Testis (tissue), 3 donors: Measurements from ENCODE around the gene CBLN3. TPM values are rescaled to one million over a fixed set of nuclear protein-coding genes. Genes with fewer than 3 reads are reported as not detected.

Experiments
- DNase-seq: peaks from one replicate; pipeline ENCODE4 v3.0.0-alpha.2; 2019
- H3K27ac ChIP-seq, 2 donors: fragments of 200-600 bp; sonication (generic); one replicate each; pipeline ENCODE4 v1.5.1; 2019
- H3K27me3 ChIP-seq: fragments of 200-600 bp; sonication (generic); one replicate; pipeline ENCODE4 v1.5.1; 2019
- H3K36me3 ChIP-seq: fragments of 200-600 bp; sonication (generic); one replicate; pipeline ENCODE4 v1.5.1; 2017; ENCODE audit warnings: low read depth; ENCODE audit errors: missing control alignments
- H3K4me1 ChIP-seq: fragments of 200-600 bp; sonication (generic); one replicate; pipeline ENCODE4 v1.5.1; 2019
- H3K4me3 ChIP-seq, 2 donors: fragments of 200-600 bp; sonication (generic); one replicate each; pipeline ENCODE4 v1.5.1; 2017 to 2019
- H3K9me3 ChIP-seq: fragments of 200-600 bp; sonication (generic); one replicate; pipeline ENCODE4 v1.5.1; 2017
- POLR2A ChIP-seq: fragments of 450-650 bp; IDR thresholded peaks from one replicate; pipeline ENCODE4 v1.6.1; 2017; ENCODE audit warnings: antibody characterized with exemption, mild to moderate bottlenecking, moderate library complexity
- WGBS, 2 donors: methylation state at CpG; one replicate each; pipeline ENCODE4 v1.1.5; 2018; 5-methylcytosine and 5-hydroxymethylcytosine counted together
- intact Hi-C: fragments of 100-400 bp; cut with DNase I; formaldehyde crosslinking; loops from one replicate; pipeline ENCODE4 v1.15.1; 2023; ENCODE audit warnings: low total_unique reads
- polyA plus RNA-seq: library from polyadenylated mRNA; stranded (reverse); fragments of 350-450 nt; fragmentation: Illumina TruSeq; extraction: RNeasy Lipid Tissue Mini Kit (QIAGEN cat#74804); gene quantifications from one replicate; pipeline ENCODE4 v1.2.3, GENCODE V29; 2014; ENCODE audit warnings: low read depth, low replicate concordance; ENCODE audit not compliant: insufficient read depth
- total RNA-seq, 2 donors: library from RNA; depleted of rRNA; stranded (reverse); fragments of >200 nt; gene quantifications; one replicate each; pipeline ENCODE4 v1.2.3, GENCODE V29; 2016
- TF ChIP-seq, protein P1 (sequence below), 3 experiments: fragments of 450-650 bp in 2 of 3; fragments of 200-600 bp in 1 of 3; sonication (generic) in 1 of 3; IDR thresholded peaks; one replicate each; pipeline ENCODE4 v1.5.1; 2016 to 2019; ENCODE audit warnings: antibody characterized with exemption in 3 of 3, mild to moderate bottlenecking in 2 of 3, moderate library complexity in 1 of 3

CBLN3 gene
- total and polyA plus RNA-seq, 3 donors from 2014 or later, result 9.0 to 17.0 (median 13.5) TPM

DNA sequence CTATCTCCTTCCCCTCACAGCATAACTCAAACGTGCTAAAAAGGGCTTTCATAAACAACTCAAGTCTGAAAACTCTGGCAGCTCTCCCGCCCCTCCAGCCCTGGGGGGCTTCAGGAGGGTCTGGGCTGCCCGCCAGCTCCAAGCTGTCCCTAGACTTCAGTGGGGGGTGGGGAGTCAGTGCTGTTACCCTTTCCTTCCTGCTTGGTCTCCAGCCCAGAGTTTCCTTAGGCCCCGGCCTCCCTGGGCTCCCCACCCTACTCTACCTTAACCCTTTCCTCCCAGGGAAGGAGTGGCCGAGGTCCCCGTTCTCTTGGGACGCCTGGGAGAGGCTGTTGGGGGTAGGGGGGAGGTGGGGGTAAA is 31.2 kb downstream of the CBLN3 start:
- TF ChIP-seq POLR2A, result no peak
- TF ChIP-seq, protein P1, sequence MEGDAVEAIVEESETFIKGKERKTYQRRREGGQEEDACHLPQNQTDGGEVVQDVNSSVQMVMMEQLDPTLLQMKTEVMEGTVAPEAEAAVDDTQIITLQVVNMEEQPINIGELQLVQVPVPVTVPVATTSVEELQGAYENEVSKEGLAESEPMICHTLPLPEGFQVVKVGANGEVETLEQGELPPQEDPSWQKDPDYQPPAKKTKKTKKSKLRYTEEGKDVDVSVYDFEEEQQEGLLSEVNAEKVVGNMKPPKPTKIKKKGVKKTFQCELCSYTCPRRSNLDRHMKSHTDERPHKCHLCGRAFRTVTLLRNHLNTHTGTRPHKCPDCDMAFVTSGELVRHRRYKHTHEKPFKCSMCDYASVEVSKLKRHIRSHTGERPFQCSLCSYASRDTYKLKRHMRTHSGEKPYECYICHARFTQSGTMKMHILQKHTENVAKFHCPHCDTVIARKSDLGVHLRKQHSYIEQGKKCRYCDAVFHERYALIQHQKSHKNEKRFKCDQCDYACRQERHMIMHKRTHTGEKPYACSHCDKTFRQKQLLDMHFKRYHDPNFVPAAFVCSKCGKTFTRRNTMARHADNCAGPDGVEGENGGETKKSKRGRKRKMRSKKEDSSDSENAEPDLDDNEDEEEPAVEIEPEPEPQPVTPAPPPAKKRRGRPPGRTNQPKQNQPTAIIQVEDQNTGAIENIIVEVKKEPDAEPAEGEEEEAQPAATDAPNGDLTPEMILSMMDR (IDR thresholded peaks at IDR 0.05), result no peak
- no peaks in the 10 kb centered on the region for H3K9me3 ChIP-seq
- H3K36me3 ChIP-seq, result no peaks in the 10 kb centered on the region
- no peaks in the 10 kb centered on the region for H3K27me3 ChIP-seq
- peak overlapping the region; percentile 66 to 69 for H3K27ac ChIP-seq
- H3K4me1 ChIP-seq, result peaks cover 26% of the 10 kb centered on the region
- intact Hi-C loops, result no loop called here
- DNase-seq, result no peak
- WGBS, 2 donors, result 17 to 39% methylated on average over 7 of the region's 7 CpGs
- peak overlapping the region; percentile 58 to 65 for H3K4me3 ChIP-seq

DNA sequence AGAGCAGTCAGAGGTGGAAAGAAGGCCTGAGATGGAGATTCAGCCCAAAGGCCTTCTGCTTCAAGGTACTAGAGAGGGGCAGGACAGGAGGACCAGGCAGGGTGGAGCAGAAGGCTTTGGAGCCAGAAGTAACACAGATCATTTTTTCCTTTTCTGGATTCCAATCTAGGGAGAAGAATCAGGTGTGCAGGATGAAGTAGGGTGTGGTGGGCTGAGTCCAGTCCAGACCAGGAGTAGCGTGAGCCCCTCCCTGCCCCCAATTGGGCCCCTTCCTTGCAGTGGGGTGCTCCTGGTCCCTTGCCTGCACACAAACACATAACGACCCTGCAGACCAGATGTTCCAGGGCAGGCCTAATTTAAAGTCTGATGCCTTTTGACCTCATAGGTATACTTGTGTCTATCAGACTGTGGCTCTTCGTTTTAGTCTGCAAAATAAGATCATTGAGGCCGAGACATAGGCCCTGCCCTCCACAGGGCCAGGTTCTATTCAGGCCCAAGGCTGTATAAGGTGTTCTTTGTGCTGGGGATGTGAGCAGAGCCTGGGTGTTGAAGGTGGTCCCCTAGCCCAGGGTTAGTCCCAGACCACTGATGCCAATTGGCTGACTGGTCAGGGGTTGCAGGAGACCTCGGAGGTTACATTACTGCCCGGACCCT is 31.7 kb downstream of the CBLN3 start:
- H3K27ac ChIP-seq, result peak overlapping the region; percentile 66 to 69
- no peak for DNase-seq
- no peaks in the 10 kb centered on the region for H3K36me3 ChIP-seq
- no peaks in the 10 kb centered on the region for H3K27me3 ChIP-seq
- intact Hi-C loops, result no loop called here
- TF ChIP-seq POLR2A, result no peak
- TF ChIP-seq, protein P1 (IDR thresholded peaks at IDR 0.05), result no peak
- 47 to 57% methylated on average over 6 of the region's 6 CpGs for WGBS, 2 donors
- no peak overlapping the region for H3K4me3 ChIP-seq
- H3K9me3 ChIP-seq, result no peaks in the 10 kb centered on the region
- H3K4me1 ChIP-seq, result peaks cover 26% of the 10 kb centered on the region

DNA sequence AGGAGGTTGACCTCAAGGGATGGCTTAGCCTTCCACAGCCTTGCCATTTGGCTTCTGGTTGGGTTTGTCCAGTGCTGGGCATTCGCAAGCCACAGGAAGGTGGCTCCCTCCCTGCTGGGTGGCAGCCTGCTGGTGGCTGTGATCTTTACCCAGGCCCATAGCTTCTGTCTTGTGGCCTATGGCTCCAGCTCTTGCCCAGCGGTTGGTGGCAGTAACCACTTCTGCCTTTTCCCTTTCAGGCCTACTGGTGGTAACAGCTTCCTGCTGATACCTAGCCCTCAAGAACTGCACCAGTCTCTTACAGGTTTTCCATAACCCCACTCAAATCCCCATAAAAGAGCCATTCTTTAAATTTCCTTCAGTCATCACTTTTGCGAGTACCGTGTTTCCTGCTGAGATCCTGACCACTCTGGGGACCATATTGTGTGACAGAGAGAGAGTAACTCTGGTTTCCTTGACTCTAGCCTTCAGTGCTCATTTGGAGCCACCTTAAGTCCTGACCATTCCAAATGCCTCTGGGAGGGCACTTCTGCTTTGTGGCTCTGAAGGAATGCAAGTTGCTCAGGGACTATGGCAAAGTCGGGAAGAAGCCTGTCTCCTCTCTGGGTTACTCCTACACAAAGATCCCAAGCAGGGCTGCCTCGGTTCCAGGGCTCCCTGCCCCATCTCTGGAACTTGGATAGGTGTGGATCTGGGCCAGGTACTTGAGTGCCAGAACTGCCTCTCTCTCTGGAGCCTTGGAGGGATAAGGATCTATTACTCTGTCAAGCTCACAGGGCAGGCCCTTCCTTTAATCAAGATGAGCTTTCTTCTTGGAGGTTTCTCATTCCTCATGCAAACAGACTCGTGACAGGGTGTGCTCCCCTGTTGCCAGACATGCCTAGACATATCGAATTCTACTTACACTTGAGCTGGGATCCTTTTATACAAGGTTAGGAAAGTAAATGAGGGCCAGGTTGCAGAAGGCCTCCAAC is 33.6 kb downstream of the CBLN3 start:
- peaks cover 13% of the 10 kb centered on the region for H3K4me1 ChIP-seq
- H3K4me3 ChIP-seq, result no peak overlapping the region
- DNase-seq, result no peak
- no peaks in the 10 kb centered on the region for H3K9me3 ChIP-seq
- TF ChIP-seq, protein P1 (IDR thresholded peaks at IDR 0.05), result no peak
- TF ChIP-seq POLR2A, result no peak
- 76 to 79% methylated on average over 8 of the region's 8 CpGs for WGBS, 2 donors
- no peaks in the 10 kb centered on the region for H3K36me3 ChIP-seq
- intact Hi-C loops, result no loop called here
- H3K27ac ChIP-seq, result no peak overlapping the region
- no peaks in the 10 kb centered on the region for H3K27me3 ChIP-seq

DNA sequence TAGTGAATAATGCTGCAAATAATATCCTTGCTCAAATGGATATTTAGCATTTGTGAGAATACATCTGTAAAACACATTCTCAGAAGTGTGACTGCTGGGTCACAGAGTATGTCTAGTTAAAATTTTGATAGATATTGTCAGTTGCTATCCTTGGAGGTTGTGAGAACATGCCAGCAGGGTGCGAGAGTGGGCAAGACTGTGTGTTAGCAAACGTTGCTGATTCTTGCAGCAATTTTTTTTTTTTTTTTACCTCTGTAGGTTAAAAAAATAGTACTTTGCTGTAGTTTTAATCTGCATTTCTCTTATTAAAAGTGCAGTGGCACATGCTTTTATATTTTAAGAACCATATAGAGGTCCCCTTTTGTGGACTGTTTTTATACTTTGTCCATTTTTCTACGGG is 35.2 kb downstream of the CBLN3 start:
- no peaks in the 10 kb centered on the region for H3K36me3 ChIP-seq
- 60 to 65% methylated on average over 3 of the region's 3 CpGs for WGBS, 2 donors

More for the DNA sequence above, 35.2 kb downstream of the CBLN3 start:
- no peaks in the 10 kb centered on the region for H3K9me3 ChIP-seq
- intact Hi-C loops, result no loop called here
- H3K4me1 ChIP-seq, result peaks cover 1% of the 10 kb centered on the region
- no peak overlapping the region for H3K4me3 ChIP-seq
- H3K27ac ChIP-seq, result no peak overlapping the region
- H3K27me3 ChIP-seq, result no peaks in the 10 kb centered on the region
- no peak for DNase-seq
- TF ChIP-seq POLR2A, result no peak
- TF ChIP-seq, protein P1 (IDR thresholded peaks at IDR 0.05), result no peak
